ENCODE results near the gene SPOCD1.

The SPOCD1 gene

GRCh38 chr1:31786366-31787060 is 29.3 kb downstream of the SPOCD1 start:
- no peaks in the 10 kb centered on the region for H3F3A ChIP-seq (ENCODE audit: low read depth)
- no peak overlapping the region for H2AFZ ChIP-seq (ENCODE audit: low read length)
- H3K4me3 ChIP-seq (ENCODE audit: low read length, poor library complexity, severe bottlenecking) = no peak overlapping the region
- H3K79me2 ChIP-seq (ENCODE audit: insufficient read depth, low read length) = no peaks in the 10 kb centered on the region
- no peaks in the 10 kb centered on the region for H3K9me3 ChIP-seq (ENCODE audit: insufficient read depth, low read depth, low read length)
- no peaks in the 10 kb centered on the region for H3K27me3 ChIP-seq (ENCODE audit: insufficient read depth, low read length, poor library complexity, severe bottlenecking)
- H3K9ac ChIP-seq (ENCODE audit: low read depth, low read length, poor library complexity, severe bottlenecking) = no peak overlapping the region
- H3K4me1 ChIP-seq (ENCODE audit: insufficient read depth, low read length, poor library complexity, severe bottlenecking) = peaks cover 46% of the 10 kb centered on the region
- H4K20me1 ChIP-seq (ENCODE audit: insufficient read depth, low read length, poor library complexity, severe bottlenecking) = no peaks in the 10 kb centered on the region
- H3K9me2 ChIP-seq (replicated peaks; ENCODE audit: low read depth, low read length) = no peaks in the 10 kb centered on the region
- H3K4me2 ChIP-seq (ENCODE audit: low read depth, low read length, poor library complexity, severe bottlenecking) = no peak overlapping the region
- H3K36me3 ChIP-seq (ENCODE audit: insufficient read depth, low read length) = no peaks in the 10 kb centered on the region
- TF ChIP-seq CTCF (conservative IDR thresholded peaks at IDR 0.05; ENCODE audit: low read length) (no peak), EZH2phosphoT487 (IDR thresholded peaks at IDR 0.05; ENCODE audit: borderline replicate concordance) (no peak)

- peaks cover 51% of the 10 kb centered on the region for H3K4me1 ChIP-seq (ENCODE audit: insufficient read depth, low read length, poor library complexity, severe bottlenecking)
Observed at GRCh38 chr1:31785947-31786290, 29.9 kb downstream of the SPOCD1 start.

GRCh38 chr1:31785020-31785946 is 30.5 kb downstream of the SPOCD1 start:
- no peaks in the 10 kb centered on the region for H3F3A ChIP-seq (ENCODE audit: low read depth)
- H3K36me3 ChIP-seq (ENCODE audit: insufficient read depth, low read length) = no peaks in the 10 kb centered on the region
- no peak overlapping the region for H3K4me3 ChIP-seq (ENCODE audit: low read length, poor library complexity, severe bottlenecking)
- H3K9me2 ChIP-seq (replicated peaks; ENCODE audit: low read depth, low read length) = no peaks in the 10 kb centered on the region
- no peak overlapping the region for H3K4me2 ChIP-seq (ENCODE audit: low read depth, low read length, poor library complexity, severe bottlenecking)
- H3K9me3 ChIP-seq (ENCODE audit: insufficient read depth, low read depth, low read length) = no peaks in the 10 kb centered on the region
- TF ChIP-seq EZH2phosphoT487 (IDR thresholded peaks at IDR 0.05; ENCODE audit: borderline replicate concordance) (no peak), CTCF (conservative IDR thresholded peaks at IDR 0.05; ENCODE audit: low read length) (no peak)
- H3K79me2 ChIP-seq (ENCODE audit: insufficient read depth, low read length) = no peaks in the 10 kb centered on the region
- no peaks in the 10 kb centered on the region for H4K20me1 ChIP-seq (ENCODE audit: insufficient read depth, low read length, poor library complexity, severe bottlenecking)
- no peak overlapping the region for H3K9ac ChIP-seq (ENCODE audit: low read depth, low read length, poor library complexity, severe bottlenecking)
- no peaks in the 10 kb centered on the region for H3K27me3 ChIP-seq (ENCODE audit: insufficient read depth, low read length, poor library complexity, severe bottlenecking)
- H2AFZ ChIP-seq (ENCODE audit: low read length) = no peak overlapping the region
- peaks cover 51% of the 10 kb centered on the region for H3K4me1 ChIP-seq (ENCODE audit: insufficient read depth, low read length, poor library complexity, severe bottlenecking)

More at GRCh38 chr1:31785947-31786290, 29.9 kb downstream of the SPOCD1 start:
- Histone ChIP-seq H3K9me3 (ENCODE audit: insufficient read depth, low read depth, low read length) (no peaks in the 10 kb centered on the region), H4K20me1 (ENCODE audit: insufficient read depth, low read length, poor library complexity, severe bottlenecking) (no peaks in the 10 kb centered on the region), H3F3A (ENCODE audit: low read depth) (no peaks in the 10 kb centered on the region), H3K4me2 (ENCODE audit: low read depth, low read length, poor library complexity, severe bottlenecking) (no peak overlapping the region), H3K27me3 (ENCODE audit: insufficient read depth, low read length, poor library complexity, severe bottlenecking) (no peaks in the 10 kb centered on the region), H2AFZ (ENCODE audit: low read length) (no peak overlapping the region), H3K4me3 (ENCODE audit: low read length, poor library complexity, severe bottlenecking) (no peak overlapping the region), H3K36me3 (ENCODE audit: insufficient read depth, low read length) (no peaks in the 10 kb centered on the region), H3K79me2 (ENCODE audit: insufficient read depth, low read length) (no peaks in the 10 kb centered on the region), H3K9me2 (replicated peaks; ENCODE audit: low read depth, low read length) (no peaks in the 10 kb centered on the region), H3K9ac (ENCODE audit: low read depth, low read length, poor library complexity, severe bottlenecking) (no peak overlapping the region)
- TF ChIP-seq CTCF (conservative IDR thresholded peaks at IDR 0.05; ENCODE audit: low read length) = no peak
- no peak for TF ChIP-seq EZH2phosphoT487 (IDR thresholded peaks at IDR 0.05; ENCODE audit: borderline replicate concordance)
